ENCODE results near the gene NBPF1. TPM values are rescaled to one million over a fixed set of nuclear protein-coding genes. Genes with fewer than 3 reads are reported as not detected.

The NBPF1 gene
- total and polyA plus RNA-seq, 9 of the 15 experiments (the other 6 are each of a cell fraction or from before 2014, with no cell fraction given) = 5.2 to 42.6 (median 24.1) TPM

GRCh38 chr1:16608838-16609560 lies 4.4 kb downstream of the NBPF1 start (continued):
- TF ChIP-seq RREB1 (CRISPR knock-in tag; IDR thresholded peaks at IDR 0.05) (0 out of 2 replicates have a peak, but pooled peaks have one; percentile 10), NFATC3 (IDR thresholded peaks at IDR 0.05) (no peak), KLF1 (tag; IDR thresholded peaks at IDR 0.05) (no peak), ZNF449 (CRISPR knock-in tag; IDR thresholded peaks at IDR 0.05) (no peak), OTX1 (CRISPR knock-in tag; IDR thresholded peaks at IDR 0.05) (0 out of 2 replicates have a peak, but pooled peaks have one; percentile 12), HNRNPH1 (optimal IDR thresholded peaks at IDR 0.05; ENCODE audit: low read depth, low read length) (no peak), MYNN (IDR thresholded peaks at IDR 0.05) (no peak), MYNN (CRISPR knock-in tag; IDR thresholded peaks at IDR 0.05) (no peak), ZNF384 (IDR thresholded peaks at IDR 0.05; ENCODE audit: low read depth, low read length) (no peak), SRF (CRISPR knock-in tag; IDR thresholded peaks at IDR 0.05) (peak; percentile 49 to 50; a peak in 2 of 4 replicates), ZNF561 (CRISPR knock-in tag; conservative IDR thresholded peaks at IDR 0.05) (no peak), ESRRB (CRISPR knock-in tag; IDR thresholded peaks at IDR 0.05; ENCODE audit: borderline replicate concordance) (no peak), ZNF24 (IDR thresholded peaks at IDR 0.05) (no peak)
